Occipital lobe (tissue), 2 donors: ENCODE measurements around the gene AGBL4. TPM values are rescaled to one million over a fixed set of nuclear protein-coding genes. Genes with fewer than 3 reads are reported as not detected.

Experiments used
- DNase-seq: peaks from one replicate; lab custom pipeline; 2025; lab: John Stamatoyannopoulos, UW
- total RNA-seq: library from RNA; depleted of rRNA; stranded (reverse); fragments of >200 nt; gene quantifications from one replicate; pipeline ENCODE4 v1.2.3, GENCODE V29; 2014

Gene AGBL4
- total RNA-seq, 1 donor from 2014 or later: 3.4 TPM

DNA sequence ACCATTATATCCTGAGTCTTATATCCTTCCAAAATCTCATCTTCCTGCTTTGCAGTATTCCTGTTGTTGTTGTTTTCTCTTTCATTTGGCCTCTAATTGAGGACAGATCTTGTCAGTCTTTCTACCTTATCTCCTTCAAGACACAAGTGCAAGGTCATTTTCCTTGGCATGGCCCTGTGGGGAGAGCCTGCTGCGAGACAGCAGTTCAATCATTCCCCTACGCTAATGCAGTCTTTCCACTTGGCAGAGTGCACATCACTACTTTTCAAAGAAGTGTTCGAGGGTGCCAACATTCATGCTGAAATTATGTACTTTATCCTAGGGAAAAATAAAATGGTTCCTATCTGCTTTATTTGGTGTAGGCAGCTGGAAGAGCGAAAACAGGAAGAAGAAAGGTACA lies 1421.4 kb downstream of the AGBL4 start:
- DNase-seq: no peak

- DNase-seq: no peak
These were observed 1423.6 kb downstream of the AGBL4 start for GRCh38 chr1:48600182-48600581.

GRCh38 chr1:48597663-48598062 lies 1426.1 kb downstream of the AGBL4 start:
- DNase-seq: no peak

GRCh38 chr1:48596046-48596445 lies 1427.7 kb downstream of the AGBL4 start:
- no peak for DNase-seq

- no peak for DNase-seq
These were observed 1428.1 kb downstream of the AGBL4 start for GRCh38 chr1:48595613-48596012.

- no peak for DNase-seq
These were observed 1431.4 kb downstream of the AGBL4 start for GRCh38 chr1:48592330-48592729.

- no peak for DNase-seq
These were observed 1432.6 kb downstream of the AGBL4 start for GRCh38 chr1:48591181-48591580.

DNA sequence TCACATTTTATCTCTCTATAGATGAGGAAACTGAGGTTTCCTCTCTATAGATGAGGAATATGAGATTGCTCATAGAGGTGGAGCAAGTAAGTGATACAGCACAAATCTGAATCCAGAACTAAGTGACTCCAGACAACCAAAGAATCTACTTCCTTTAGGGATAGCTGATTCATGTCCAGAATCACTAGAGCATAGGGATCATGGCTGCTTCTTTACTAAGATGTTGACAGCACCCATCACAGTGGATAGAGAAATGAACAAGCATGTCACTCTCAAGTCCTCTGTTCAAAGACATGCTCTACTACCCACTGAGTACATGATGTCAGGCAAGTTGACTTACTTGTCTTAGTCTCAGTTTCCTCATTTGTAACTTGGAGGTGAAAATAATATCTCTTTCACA lies 1435.7 kb downstream of the AGBL4 start:
- DNase-seq: no peak

DNA sequence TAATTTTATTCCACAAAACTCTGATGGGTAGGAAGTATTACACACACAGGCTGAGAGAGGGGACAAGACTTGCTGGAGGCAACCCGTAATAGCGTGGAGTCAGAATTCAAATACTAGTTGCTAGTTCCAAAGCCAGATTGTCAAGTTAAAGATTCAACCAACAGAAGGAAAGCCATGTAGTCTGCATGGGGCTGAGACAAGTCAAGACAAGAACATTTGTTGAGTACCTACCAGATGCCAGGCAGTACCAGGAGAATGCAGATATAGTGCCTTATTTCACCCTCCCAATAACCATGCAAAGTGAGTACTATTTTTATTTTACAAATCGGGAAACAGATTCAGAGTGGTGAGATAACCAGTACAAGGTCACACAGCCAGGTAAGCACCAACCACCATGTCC lies 1441.3 kb downstream of the AGBL4 start:
- no peak for DNase-seq

DNA sequence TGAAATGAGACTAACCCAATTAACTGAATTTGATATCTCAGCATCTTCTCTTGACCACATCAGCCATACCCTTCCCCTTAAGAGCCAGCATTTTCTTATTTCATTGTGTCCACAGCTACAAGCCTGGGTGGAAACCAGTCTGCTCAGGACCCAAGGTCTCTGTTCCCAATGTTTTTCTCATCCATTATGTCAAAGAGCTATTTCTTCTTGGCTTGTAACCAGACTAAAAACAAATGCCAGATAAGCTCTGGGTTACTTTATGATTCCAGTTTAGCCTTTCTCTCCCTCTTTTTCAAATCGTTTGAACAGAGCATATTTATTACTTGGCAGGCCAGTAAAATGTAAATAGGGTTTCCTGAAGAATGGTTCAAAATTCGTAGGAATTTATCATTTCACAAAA lies 1442.5 kb downstream of the AGBL4 start:
- DNase-seq: no peak

DNA sequence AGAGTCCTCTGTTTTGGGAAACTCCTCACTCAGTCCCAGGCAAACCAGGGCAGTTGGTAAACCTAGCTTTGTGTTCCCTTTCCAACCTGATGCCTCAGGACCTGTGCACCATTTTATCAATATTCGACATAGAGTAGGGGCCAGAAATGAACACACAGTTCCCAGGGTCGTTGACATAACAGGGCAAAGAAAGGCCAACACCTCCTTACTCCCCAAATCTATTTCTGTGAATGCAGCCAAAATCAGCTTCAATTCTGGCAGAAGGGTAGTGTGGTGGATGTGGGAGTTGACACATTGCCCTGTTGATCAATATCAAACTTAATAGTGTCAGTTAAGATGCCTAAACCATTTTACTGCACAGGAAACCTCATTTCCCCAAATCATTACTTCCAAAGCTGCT lies 1447.2 kb downstream of the AGBL4 start:
- no peak for DNase-seq

- peak; percentile 65 for DNase-seq
These were observed 1451.0 kb downstream of the AGBL4 start for GRCh38 chr1:48572646-48573258.

GRCh38 chr1:48572134-48572533 lies 1451.6 kb downstream of the AGBL4 start:
- no peak for DNase-seq

- no peak for DNase-seq
These were observed 1452.3 kb downstream of the AGBL4 start for GRCh38 chr1:48571303-48571987.

DNA sequence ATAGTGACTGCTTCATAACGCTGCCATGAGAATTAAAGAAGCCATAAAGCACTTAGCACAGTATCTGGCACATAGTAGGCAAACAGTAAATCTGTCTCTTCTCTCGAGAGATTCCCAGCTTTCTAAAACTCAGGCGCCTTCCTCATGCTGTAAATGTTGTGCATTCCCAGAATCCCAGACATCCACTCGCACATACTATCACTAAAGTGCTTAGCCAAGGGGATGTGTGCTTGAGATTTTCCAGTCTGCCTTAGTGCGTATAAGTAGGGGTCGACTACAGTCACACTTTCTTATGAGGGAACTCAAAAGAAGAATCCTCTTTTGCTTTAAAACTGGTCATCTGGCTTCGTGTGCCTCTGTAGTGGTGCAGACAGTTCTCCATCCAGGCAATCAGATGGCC lies 1453.2 kb downstream of the AGBL4 start:
- DNase-seq: no peak

- DNase-seq: no peak
These were observed 1455.3 kb downstream of the AGBL4 start for GRCh38 chr1:48568501-48568900.

GRCh38 chr1:48566492-48566891 lies 1457.3 kb downstream of the AGBL4 start:
- DNase-seq: no peak

GRCh38 chr1:48563021-48563420 lies 1460.7 kb downstream of the AGBL4 start:
- no peak for DNase-seq

DNA sequence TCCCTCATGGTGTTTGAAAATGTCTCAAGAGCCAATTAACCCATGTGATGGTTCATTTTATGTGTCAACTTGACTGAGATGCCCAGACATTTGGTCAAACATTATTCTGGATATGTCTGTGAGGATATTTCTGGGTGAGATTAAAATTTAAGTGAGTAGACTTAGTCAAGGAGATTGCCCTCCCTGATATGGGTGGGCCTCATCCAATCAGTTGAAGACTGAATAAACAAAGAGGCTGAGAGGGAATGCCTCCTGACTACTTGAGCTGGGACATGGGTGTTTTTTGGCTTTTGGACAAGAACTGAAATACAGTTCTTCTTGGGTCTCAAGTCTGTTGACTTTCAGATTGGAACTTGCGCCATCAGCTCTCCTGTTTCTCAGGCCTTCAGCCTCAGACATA lies 1462.3 kb downstream of the AGBL4 start:
- DNase-seq: no peak

GRCh38 chr1:48560577-48560976 lies 1463.2 kb downstream of the AGBL4 start:
- DNase-seq: no peak

GRCh38 chr1:48560116-48560515 lies 1463.6 kb downstream of the AGBL4 start:
- DNase-seq: no peak

- DNase-seq: no peak
These were observed 1465.4 kb downstream of the AGBL4 start for GRCh38 chr1:48558366-48558765.

- DNase-seq: no peak
These were observed 1467.4 kb downstream of the AGBL4 start for GRCh38 chr1:48556186-48556850.
